Smooth muscle cell (in vitro differentiated cells): ENCODE measurements around the gene CENPVL3. TPM values are rescaled to one million over a fixed set of nuclear protein-coding genes. Genes with fewer than 3 reads are reported as not detected.
"Not testable (repeated sequence)": the region's sequence is repeated elsewhere in the genome, so short reads cannot be mapped to it uniquely, and the experiment has no call there.

Experiments used
- DNase-seq: peaks from one replicate; lab custom pipeline; 2025; ENCODE audit not compliant: unreplicated experiment; lab: John Stamatoyannopoulos, UW
- H2AFZ ChIP-seq: fragments of 200-600 bp; sonication (generic); 2 replicates; pipeline ENCODE4 v1.6.0; 2016; ENCODE audit warnings: antibody characterized with exemption, low read depth, mild to moderate bottlenecking
- H3F3A ChIP-seq: fragments of 200-600 bp; sonication (generic); 2 replicates; pipeline ENCODE4 v1.6.0; 2017; ENCODE audit warnings: antibody characterized with exemption, low read depth
- H3K27ac ChIP-seq: fragments of 200-600 bp; sonication (generic); 2 replicates; pipeline ENCODE4 v1.5.1; 2016; ENCODE audit warnings: low read depth, mild to moderate bottlenecking
- H3K27me3 ChIP-seq: fragments of 200-600 bp; sonication (generic); 2 replicates; pipeline ENCODE4 v1.6.1; 2016; ENCODE audit warnings: low read depth, mild to moderate bottlenecking
- H3K36me3 ChIP-seq: fragments of 200-600 bp; sonication (generic); 2 replicates; pipeline ENCODE4 v1.5.1; 2016; ENCODE audit warnings: low read depth
- H3K4me1 ChIP-seq: fragments of 200-600 bp; sonication (generic); 2 replicates; pipeline ENCODE4 v1.5.1; 2016; ENCODE audit warnings: low read depth
- H3K4me2 ChIP-seq: fragments of 200-600 bp; sonication (generic); 2 replicates; pipeline ENCODE4 v1.6.0; 2016; ENCODE audit warnings: mild to moderate bottlenecking
- H3K4me3 ChIP-seq: fragments of 200-600 bp; sonication (generic); 2 replicates; pipeline ENCODE4 v1.5.1; 2016; ENCODE audit warnings: mild to moderate bottlenecking
- H3K79me2 ChIP-seq: fragments of 200-600 bp; sonication (generic); 2 replicates; pipeline ENCODE4 v1.6.0; 2016; ENCODE audit warnings: low read depth, mild to moderate bottlenecking
- H3K9ac ChIP-seq: fragments of 200-600 bp; sonication (generic); 2 replicates; pipeline ENCODE4 v1.6.0; 2016; ENCODE audit warnings: low read depth
- H3K9me3 ChIP-seq: fragments of 200-600 bp; sonication (generic); replicated peaks from 2 replicates; pipeline ENCODE4 v1.5.1; 2016; ENCODE audit warnings: low read depth
- H4K20me1 ChIP-seq: fragments of 200-600 bp; sonication (generic); 2 replicates; pipeline ENCODE4 v1.6.0; 2016; ENCODE audit warnings: low read depth
- CTCF ChIP-seq: fragments of 200-600 bp; sonication (generic); IDR thresholded peaks from 2 replicates; pipeline ENCODE4 v1.5.1; 2017; ENCODE audit warnings: borderline replicate concordance, mild to moderate bottlenecking, antibody characterized with exemption; ENCODE audit not compliant: insufficient read depth, poor library complexity, severe bottlenecking
- WGBS: methylation state at CpG from one replicate; pipeline ENCODE4 v1.1.7; 2016; ENCODE audit warnings: low lambda C conversion rate; 5-methylcytosine and 5-hydroxymethylcytosine counted together
- polyA plus RNA-seq: library from polyadenylated mRNA; unstranded; fragments of >200 nt; fragmentation: Nextera tagmentation; extraction: Ambion mirVana; gene quantifications from 2 replicates; pipeline ENCODE4 v1.2.1, GENCODE V29; 2016
- total RNA-seq: library from RNA; depleted of rRNA; stranded (reverse); fragments of >200 nt; gene quantifications from 2 replicates; pipeline ENCODE4 v1.2.3, GENCODE V29; 2014

CENPVL3 gene
- 0.09 and 0.18 TPM in 2 replicates for total RNA-seq
- polyA plus RNA-seq = 0.26 TPM in 1 of 2 replicates, not detected in the other

- Histone ChIP-seq H3K27me3 (peaks cover 25% of the 10 kb centered on the region), H3K4me3 (peak within 1 kb of the TSS; percentile 31), H3K4me2 (peak within 1 kb of the TSS; percentile 74)
- not testable (repeated sequence) for H2AFZ ChIP-seq, H3K9ac ChIP-seq, H3K9me3 ChIP-seq, H3K79me2 ChIP-seq, H3K27ac ChIP-seq, H3F3A ChIP-seq, H4K20me1 ChIP-seq, H3K36me3 ChIP-seq, H3K4me1 ChIP-seq, DNase-seq
- 39% methylated on average over 33 of the region's 81 CpGs for WGBS
These were observed at the start of gene CENPVL3 for GRCh38 chrX:51618241-51619155. CENPVL3 (minus strand) TSS chrX:51618912; CDS start chrX:51618873, 39 bp downstream.

- no peak for DNase-seq
- H3K36me3 ChIP-seq = no peaks in the 10 kb centered on the region
- H3K27me3 ChIP-seq = no peaks in the 10 kb centered on the region
- no peak overlapping the region for H3K4me2 ChIP-seq
- no peaks in the 10 kb centered on the region for H3K79me2 ChIP-seq
- H3K4me3 ChIP-seq = no peak overlapping the region
- H4K20me1 ChIP-seq = no peaks in the 10 kb centered on the region
- H3K9ac ChIP-seq = no peak overlapping the region
- no peaks in the 10 kb centered on the region for H3K4me1 ChIP-seq
- no peak for TF ChIP-seq CTCF
- H3F3A ChIP-seq = no peaks in the 10 kb centered on the region
- no peaks in the 10 kb centered on the region for H3K9me3 ChIP-seq
- no peak overlapping the region for H2AFZ ChIP-seq
- H3K27ac ChIP-seq = no peak overlapping the region
- WGBS = 74% methylated on average over 5 of the region's 5 CpGs
These were observed 47.3 kb upstream of the CENPVL3 start for GRCh38 chrX:51665981-51666380.

GRCh38 chrX:51643377-51643776 is 24.7 kb upstream of the CENPVL3 start:
- Histone ChIP-seq H3K79me2 (no peaks in the 10 kb centered on the region), H3K27ac (no peak overlapping the region), H3K36me3 (no peaks in the 10 kb centered on the region), H2AFZ (no peak overlapping the region), H3F3A (no peaks in the 10 kb centered on the region), H3K4me3 (no peak overlapping the region), H4K20me1 (no peaks in the 10 kb centered on the region), H3K9me3 (no peaks in the 10 kb centered on the region), H3K4me2 (no peak overlapping the region), H3K27me3 (no peaks in the 10 kb centered on the region), H3K4me1 (no peaks in the 10 kb centered on the region), H3K9ac (no peak overlapping the region)
- TF ChIP-seq CTCF = no peak
- DNase-seq = no peak
- WGBS = 41% methylated on average over 2 of the region's 2 CpGs

- no peak overlapping the region for H3K4me3 ChIP-seq
- H2AFZ ChIP-seq = no peak overlapping the region
- peak; percentile 50 for TF ChIP-seq CTCF
- H3K4me1 ChIP-seq = no peaks in the 10 kb centered on the region
- H3K27ac ChIP-seq = no peak overlapping the region
- no peaks in the 10 kb centered on the region for H3K79me2 ChIP-seq
- no peaks in the 10 kb centered on the region for H3K27me3 ChIP-seq
- no peaks in the 10 kb centered on the region for H3F3A ChIP-seq
- DNase-seq = no peak
- H4K20me1 ChIP-seq = no peaks in the 10 kb centered on the region
- H3K36me3 ChIP-seq = no peaks in the 10 kb centered on the region
- H3K9ac ChIP-seq = no peak overlapping the region
- H3K9me3 ChIP-seq = no peaks in the 10 kb centered on the region
- H3K4me2 ChIP-seq = no peak overlapping the region
- WGBS = 57% methylated on average over 19 of the region's 19 CpGs
These were observed 22.8 kb upstream of the CENPVL3 start for GRCh38 chrX:51641421-51642021.

GRCh38 chrX:51636511-51636910 is 17.8 kb upstream of the CENPVL3 start:
- H3K4me2 ChIP-seq, H3F3A ChIP-seq, DNase-seq, H2AFZ ChIP-seq, H4K20me1 ChIP-seq, H3K9ac ChIP-seq, H3K79me2 ChIP-seq, H3K27me3 ChIP-seq, H3K9me3 ChIP-seq, H3K4me3 ChIP-seq, H3K4me1 ChIP-seq, H3K36me3 ChIP-seq, H3K27ac ChIP-seq: not testable (repeated sequence)
- WGBS = 77% methylated on average over 7 of the region's 7 CpGs
